Measurements from ENCODE around the gene GPATCH8. TPM values are rescaled to one million over a fixed set of nuclear protein-coding genes. Genes with fewer than 3 reads are reported as not detected.
A peak's percentile ranks its signal among the peaks of the same experiment; 100 is the strongest.

GPATCH8 gene
- total RNA-seq, 4 donors from 2014 or later: 55.1 to 71.2 (median 59.8) TPM

DNA sequence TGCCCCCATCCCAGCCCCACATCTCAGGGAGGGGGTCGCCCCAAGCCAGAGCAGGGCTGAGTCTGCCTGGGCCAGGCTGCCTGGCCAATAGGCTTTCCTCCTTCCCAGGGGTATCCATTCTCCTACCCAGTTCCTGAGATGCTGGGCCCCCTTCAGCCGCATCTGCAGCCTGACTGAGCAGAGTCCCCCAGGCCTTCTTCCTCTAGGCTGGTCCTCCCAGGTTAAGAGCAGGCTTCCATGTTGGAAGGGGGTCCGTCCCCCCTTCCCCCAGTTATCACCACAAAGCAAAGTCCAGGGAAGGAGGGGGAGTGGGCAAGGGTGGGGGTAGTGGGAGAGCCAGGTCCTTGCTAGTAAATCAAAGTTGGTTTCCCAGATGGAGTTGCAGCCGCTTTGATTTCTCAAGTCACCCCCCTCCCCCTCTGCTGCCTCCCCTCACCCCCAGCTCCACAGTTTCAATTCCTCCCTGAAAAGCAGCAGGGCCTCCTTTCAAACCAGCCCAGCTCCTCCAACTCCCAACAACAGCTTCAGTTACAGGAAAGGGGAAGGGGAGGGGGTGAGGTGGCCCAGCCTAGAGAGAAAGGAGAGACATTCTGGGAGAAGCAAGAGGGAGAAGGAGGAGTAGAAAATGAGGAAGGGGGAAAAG lies 44.5 kb upstream of the GPATCH8 start:
- no peak for DNase-seq (ENCODE audit: low spot score in 2 of 2)
- Histone ChIP-seq H3K9me3 (no peaks in the 10 kb centered on the region), H3K27ac (peak overlapping the region in 2 of 4 donors; percentile 43 to 57), H3K4me3 (no peak overlapping the region), H3K36me3 (no peaks in the 10 kb centered on the region), H3K27me3 (no peaks in the 10 kb centered on the region), H3K4me1 (peaks cover 0 to 23% (median 0%) of the 10 kb centered on the region in 4 donors)
- 64 to 65% methylated on average over 3 to 4 of the region's 4 CpGs for WGBS, 2 donors
- TF ChIP-seq CTCF (IDR thresholded peaks at IDR 0.05): no peak
- TF ChIP-seq EP300 (IDR thresholded peaks at IDR 0.05): no peak
- TF ChIP-seq POLR2A (IDR thresholded peaks at IDR 0.05): no peak

- H3K27me3 ChIP-seq: peaks cover 0 to 3% of the 10 kb centered on the region in 2 donors
- H3K4me1 ChIP-seq: peaks cover 0 to 20% (median 0%) of the 10 kb centered on the region in 4 donors
- DNase-seq (ENCODE audit: low spot score in 2 of 2): no peak
- H3K27ac ChIP-seq: peak overlapping the region in 2 of 4 donors; percentile 43 to 57
- 46 to 51% methylated on average over 4 of the region's 4 CpGs for WGBS, 2 donors
- H3K9me3 ChIP-seq: no peaks in the 10 kb centered on the region
- TF ChIP-seq CTCF (IDR thresholded peaks at IDR 0.05) (no peak), EP300 (IDR thresholded peaks at IDR 0.05) (no peak), POLR2A (IDR thresholded peaks at IDR 0.05) (no peak)
- no peak overlapping the region for H3K4me3 ChIP-seq
- no peaks in the 10 kb centered on the region for H3K36me3 ChIP-seq
Measured at GRCh38 chr17:44546671-44547606, 43.7 kb upstream of the GPATCH8 start.

DNA sequence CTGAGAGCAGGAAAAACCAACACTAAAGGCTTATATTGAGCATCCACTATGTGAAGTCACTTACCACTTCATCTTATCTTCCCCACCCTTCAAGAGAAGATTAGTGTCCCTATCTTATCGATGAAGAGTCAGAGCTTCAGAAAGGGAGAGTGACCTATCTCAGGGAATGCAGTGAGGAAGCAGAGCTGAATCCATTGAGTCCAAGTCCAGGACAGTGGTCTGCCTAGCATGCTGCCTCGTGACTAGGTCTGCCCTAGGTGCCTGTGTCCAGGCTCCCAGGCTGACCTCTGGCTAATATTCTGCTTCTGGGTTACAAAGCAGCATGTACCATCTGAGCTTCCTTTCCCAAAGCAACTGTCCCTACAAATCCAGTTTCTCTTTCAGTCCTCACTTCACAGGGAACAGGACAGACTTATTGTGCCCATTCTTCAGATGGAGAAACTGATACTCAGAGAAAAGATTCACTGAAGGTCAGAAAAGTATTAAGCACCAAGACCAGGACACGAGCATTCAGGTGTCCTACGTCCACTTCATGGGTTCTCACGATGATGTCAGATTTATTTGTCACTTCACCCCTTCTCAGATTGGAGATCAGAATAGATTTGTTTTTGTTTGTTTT lies 40.8 kb upstream of the GPATCH8 start:
- WGBS, 2 donors: 62 to 74% methylated on average over 5 of the region's 5 CpGs
- no peak for DNase-seq (ENCODE audit: low spot score in 2 of 2)

GRCh38 chr17:44543213-44543904 lies 40.2 kb upstream of the GPATCH8 start:
- no peak overlapping the region for H3K4me3 ChIP-seq
- TF ChIP-seq EP300 (IDR thresholded peaks at IDR 0.05) (no peak), CTCF (IDR thresholded peaks at IDR 0.05) (no peak), POLR2A (IDR thresholded peaks at IDR 0.05) (no peak)
- peaks cover 0 to 18% (median 0%) of the 10 kb centered on the region in 4 donors for H3K4me1 ChIP-seq
- DNase-seq (ENCODE audit: low spot score in 2 of 2): no peak
- H3K27ac ChIP-seq: peak overlapping the region in 3 of 4 donors; percentile 23 to 70 (median 65)
- peaks cover 0 to 28% of the 10 kb centered on the region in 2 donors for H3K27me3 ChIP-seq
- no peaks in the 10 kb centered on the region for H3K9me3 ChIP-seq
- 19 to 37% methylated on average over 5 of the region's 5 CpGs for WGBS, 2 donors
- H3K36me3 ChIP-seq: no peaks in the 10 kb centered on the region

More for the DNA sequence above, 40.8 kb upstream of the GPATCH8 start:
- H3K36me3 ChIP-seq: no peaks in the 10 kb centered on the region
- H3K27me3 ChIP-seq: peaks cover 0 to 28% of the 10 kb centered on the region in 2 donors
- peaks cover 0 to 18% (median 0%) of the 10 kb centered on the region in 4 donors for H3K4me1 ChIP-seq
- TF ChIP-seq EP300 (IDR thresholded peaks at IDR 0.05) (no peak), POLR2A (IDR thresholded peaks at IDR 0.05) (no peak), CTCF (IDR thresholded peaks at IDR 0.05) (no peak)
- no peaks in the 10 kb centered on the region for H3K9me3 ChIP-seq
- no peak overlapping the region for H3K4me3 ChIP-seq
- H3K27ac ChIP-seq: peak overlapping the region in 2 of 4 donors; percentile 65 to 70
